H1 (cell line): ENCODE data around the gene EVI2A. TPM values are rescaled to one million over a fixed set of nuclear protein-coding genes. Genes with fewer than 3 reads are reported as not detected.

Experiments
- BCL11A ChIP-seq, 2 experiments: IDR thresholded peaks; one replicate each; pipeline ENCODE4 v1.6.1; 2011; ENCODE audit warnings: low read depth in 2 of 2, low read length in 2 of 2, mild to moderate bottlenecking in 2 of 2
- BRCA1 ChIP-seq: IDR thresholded peaks from 2 replicates; pipeline ENCODE4 v1.6.1; 2012; ENCODE audit warnings: low read depth, low read length, improper control_type of control experiment
- CTBP2 ChIP-seq: IDR thresholded peaks from 2 replicates; pipeline ENCODE4 v1.7.0; 2011; ENCODE audit warnings: borderline replicate concordance, mild to moderate bottlenecking, moderate library complexity, mixed read lengths, low read length; ENCODE audit not compliant: insufficient read depth, insufficient read length
- GTF2F1 ChIP-seq: IDR thresholded peaks from 2 replicates; pipeline ENCODE4 v1.6.1; 2012; ENCODE audit warnings: low read depth, low read length, improper control_type of control experiment, borderline replicate concordance
- HDAC2 ChIP-seq, 2 experiments: fragments of 300-600 bp in 1 of 2; sonication (generic) in 1 of 2; IDR thresholded peaks; 2 replicates each; pipeline ENCODE4 v1.6.1; 2011 to 2012; ENCODE audit warnings: low read depth in 2 of 2, low read length in 2 of 2, mild to moderate bottlenecking in 2 of 2, moderate library complexity in 2 of 2, borderline replicate concordance in 1 of 2, inconsistent platforms in 1 of 2
- SP1 ChIP-seq: IDR thresholded peaks from 2 replicates; pipeline ENCODE4 v1.6.1; 2011; ENCODE audit warnings: low read depth, low read length
- polyA plus RNA-seq, 7 experiments: library from polyadenylated mRNA; depleted of rRNA in 3 of 7; stranded (reverse) in 5 of 7; unstranded in 2 of 7; fragments of >200 nt in 5 of 7; fragments of 200-250 nt in 2 of 7; gene quantifications; 1 replicate in 5 of 7; 2 replicates in 1 of 7; 4 replicates in 1 of 7; pipeline versions ENCODE4 v1.2.1 to v1.2.3, GENCODE V29; 2011 to 2013; ENCODE audit warnings: missing spikeins in 2 of 7, mixed read lengths in 2 of 7
- total RNA-seq: library from RNA; stranded (reverse); fragmentation: NEBNext Ultra II Directional; extraction: Animal tissue kit (Norgen Biotek cat#: 25700); gene quantifications from 2 replicates; pipeline ENCODE4 v1.2.1, GENCODE V29; 2021
- TF ChIP-seq, protein P1 (sequence below): fragments of 300-600 bp; sonication (generic); IDR thresholded peaks from 2 replicates; pipeline ENCODE4 v1.7.1; 2012; ENCODE audit warnings: low read length, moderate library complexity, mild to moderate bottlenecking, inconsistent platforms; ENCODE audit not compliant: insufficient replicate concordance
- TF ChIP-seq, protein P2 (sequence below): IDR thresholded peaks from 2 replicates; pipeline ENCODE4 v1.6.1; 2012; ENCODE audit warnings: inconsistent platforms

EVI2A gene
- total and polyA plus RNA-seq, 2 of the 8 experiments (the other 6 are each of a cell fraction or from before 2014, with no cell fraction given): not detected

DNA sequence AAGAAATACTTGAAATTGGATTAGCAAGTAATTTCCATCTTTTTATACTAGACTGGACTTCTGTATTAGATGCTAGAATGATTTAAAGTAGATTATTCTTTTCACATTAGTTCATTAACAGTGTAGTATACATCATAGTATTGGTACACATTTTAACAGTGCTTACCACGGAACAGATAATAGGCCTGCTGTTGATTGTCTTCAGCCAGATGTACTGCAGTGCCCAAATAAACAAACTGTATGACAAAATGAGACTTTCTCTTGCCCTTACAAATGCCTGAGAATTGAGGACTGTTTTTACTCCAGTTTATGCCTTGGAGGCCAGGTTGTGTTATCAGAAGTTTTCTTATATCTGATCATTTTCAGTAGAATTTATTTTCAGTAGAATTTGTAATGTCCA, 631 bp downstream of the EVI2A start (continued):
- TF ChIP-seq, protein P1, sequence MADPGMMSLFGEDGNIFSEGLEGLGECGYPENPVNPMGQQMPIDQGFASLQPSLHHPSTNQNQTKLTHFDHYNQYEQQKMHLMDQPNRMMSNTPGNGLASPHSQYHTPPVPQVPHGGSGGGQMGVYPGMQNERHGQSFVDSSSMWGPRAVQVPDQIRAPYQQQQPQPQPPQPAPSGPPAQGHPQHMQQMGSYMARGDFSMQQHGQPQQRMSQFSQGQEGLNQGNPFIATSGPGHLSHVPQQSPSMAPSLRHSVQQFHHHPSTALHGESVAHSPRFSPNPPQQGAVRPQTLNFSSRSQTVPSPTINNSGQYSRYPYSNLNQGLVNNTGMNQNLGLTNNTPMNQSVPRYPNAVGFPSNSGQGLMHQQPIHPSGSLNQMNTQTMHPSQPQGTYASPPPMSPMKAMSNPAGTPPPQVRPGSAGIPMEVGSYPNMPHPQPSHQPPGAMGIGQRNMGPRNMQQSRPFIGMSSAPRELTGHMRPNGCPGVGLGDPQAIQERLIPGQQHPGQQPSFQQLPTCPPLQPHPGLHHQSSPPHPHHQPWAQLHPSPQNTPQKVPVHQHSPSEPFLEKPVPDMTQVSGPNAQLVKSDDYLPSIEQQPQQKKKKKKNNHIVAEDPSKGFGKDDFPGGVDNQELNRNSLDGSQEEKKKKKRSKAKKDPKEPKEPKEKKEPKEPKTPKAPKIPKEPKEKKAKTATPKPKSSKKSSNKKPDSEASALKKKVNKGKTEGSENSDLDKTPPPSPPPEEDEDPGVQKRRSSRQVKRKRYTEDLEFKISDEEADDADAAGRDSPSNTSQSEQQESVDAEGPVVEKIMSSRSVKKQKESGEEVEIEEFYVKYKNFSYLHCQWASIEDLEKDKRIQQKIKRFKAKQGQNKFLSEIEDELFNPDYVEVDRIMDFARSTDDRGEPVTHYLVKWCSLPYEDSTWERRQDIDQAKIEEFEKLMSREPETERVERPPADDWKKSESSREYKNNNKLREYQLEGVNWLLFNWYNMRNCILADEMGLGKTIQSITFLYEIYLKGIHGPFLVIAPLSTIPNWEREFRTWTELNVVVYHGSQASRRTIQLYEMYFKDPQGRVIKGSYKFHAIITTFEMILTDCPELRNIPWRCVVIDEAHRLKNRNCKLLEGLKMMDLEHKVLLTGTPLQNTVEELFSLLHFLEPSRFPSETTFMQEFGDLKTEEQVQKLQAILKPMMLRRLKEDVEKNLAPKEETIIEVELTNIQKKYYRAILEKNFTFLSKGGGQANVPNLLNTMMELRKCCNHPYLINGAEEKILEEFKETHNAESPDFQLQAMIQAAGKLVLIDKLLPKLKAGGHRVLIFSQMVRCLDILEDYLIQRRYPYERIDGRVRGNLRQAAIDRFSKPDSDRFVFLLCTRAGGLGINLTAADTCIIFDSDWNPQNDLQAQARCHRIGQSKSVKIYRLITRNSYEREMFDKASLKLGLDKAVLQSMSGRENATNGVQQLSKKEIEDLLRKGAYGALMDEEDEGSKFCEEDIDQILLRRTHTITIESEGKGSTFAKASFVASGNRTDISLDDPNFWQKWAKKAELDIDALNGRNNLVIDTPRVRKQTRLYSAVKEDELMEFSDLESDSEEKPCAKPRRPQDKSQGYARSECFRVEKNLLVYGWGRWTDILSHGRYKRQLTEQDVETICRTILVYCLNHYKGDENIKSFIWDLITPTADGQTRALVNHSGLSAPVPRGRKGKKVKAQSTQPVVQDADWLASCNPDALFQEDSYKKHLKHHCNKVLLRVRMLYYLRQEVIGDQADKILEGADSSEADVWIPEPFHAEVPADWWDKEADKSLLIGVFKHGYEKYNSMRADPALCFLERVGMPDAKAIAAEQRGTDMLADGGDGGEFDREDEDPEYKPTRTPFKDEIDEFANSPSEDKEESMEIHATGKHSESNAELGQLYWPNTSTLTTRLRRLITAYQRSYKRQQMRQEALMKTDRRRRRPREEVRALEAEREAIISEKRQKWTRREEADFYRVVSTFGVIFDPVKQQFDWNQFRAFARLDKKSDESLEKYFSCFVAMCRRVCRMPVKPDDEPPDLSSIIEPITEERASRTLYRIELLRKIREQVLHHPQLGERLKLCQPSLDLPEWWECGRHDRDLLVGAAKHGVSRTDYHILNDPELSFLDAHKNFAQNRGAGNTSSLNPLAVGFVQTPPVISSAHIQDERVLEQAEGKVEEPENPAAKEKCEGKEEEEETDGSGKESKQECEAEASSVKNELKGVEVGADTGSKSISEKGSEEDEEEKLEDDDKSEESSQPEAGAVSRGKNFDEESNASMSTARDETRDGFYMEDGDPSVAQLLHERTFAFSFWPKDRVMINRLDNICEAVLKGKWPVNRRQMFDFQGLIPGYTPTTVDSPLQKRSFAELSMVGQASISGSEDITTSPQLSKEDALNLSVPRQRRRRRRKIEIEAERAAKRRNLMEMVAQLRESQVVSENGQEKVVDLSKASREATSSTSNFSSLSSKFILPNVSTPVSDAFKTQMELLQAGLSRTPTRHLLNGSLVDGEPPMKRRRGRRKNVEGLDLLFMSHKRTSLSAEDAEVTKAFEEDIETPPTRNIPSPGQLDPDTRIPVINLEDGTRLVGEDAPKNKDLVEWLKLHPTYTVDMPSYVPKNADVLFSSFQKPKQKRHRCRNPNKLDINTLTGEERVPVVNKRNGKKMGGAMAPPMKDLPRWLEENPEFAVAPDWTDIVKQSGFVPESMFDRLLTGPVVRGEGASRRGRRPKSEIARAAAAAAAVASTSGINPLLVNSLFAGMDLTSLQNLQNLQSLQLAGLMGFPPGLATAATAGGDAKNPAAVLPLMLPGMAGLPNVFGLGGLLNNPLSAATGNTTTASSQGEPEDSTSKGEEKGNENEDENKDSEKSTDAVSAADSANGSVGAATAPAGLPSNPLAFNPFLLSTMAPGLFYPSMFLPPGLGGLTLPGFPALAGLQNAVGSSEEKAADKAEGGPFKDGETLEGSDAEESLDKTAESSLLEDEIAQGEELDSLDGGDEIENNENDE: no peak
- TF ChIP-seq GTF2F1 (no peak), HDAC2 (IDR thresholded peaks at IDR 0.05; ENCODE audit: borderline replicate concordance in 1 of 2, low read depth in 2 of 2, low read length in 2 of 2) (no peak), SP1 (no peak), BRCA1 (no peak), BCL11A (IDR thresholded peaks at IDR 0.05; ENCODE audit: low read depth in 2 of 2, low read length in 2 of 2) (no peak), CTBP2 (no peak)
- TF ChIP-seq, protein P2, sequence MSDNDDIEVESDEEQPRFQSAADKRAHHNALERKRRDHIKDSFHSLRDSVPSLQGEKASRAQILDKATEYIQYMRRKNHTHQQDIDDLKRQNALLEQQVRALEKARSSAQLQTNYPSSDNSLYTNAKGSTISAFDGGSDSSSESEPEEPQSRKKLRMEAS: no peak
